CD4-positive, alpha-beta T cell treated with Interleukin-1 beta for 1 hour (primary cell): ENCODE data around the gene PARD6B.
"Not testable (repeated sequence)": the region's sequence is repeated elsewhere in the genome, so short reads cannot be mapped to it uniquely, and the experiment has no call there.

Experiments used
- DNase-seq, 2 donors: peaks; one replicate each; pipeline ENCODE4 v3.0.0-alpha.2; 2020 to 2022

PARD6B gene

DNA sequence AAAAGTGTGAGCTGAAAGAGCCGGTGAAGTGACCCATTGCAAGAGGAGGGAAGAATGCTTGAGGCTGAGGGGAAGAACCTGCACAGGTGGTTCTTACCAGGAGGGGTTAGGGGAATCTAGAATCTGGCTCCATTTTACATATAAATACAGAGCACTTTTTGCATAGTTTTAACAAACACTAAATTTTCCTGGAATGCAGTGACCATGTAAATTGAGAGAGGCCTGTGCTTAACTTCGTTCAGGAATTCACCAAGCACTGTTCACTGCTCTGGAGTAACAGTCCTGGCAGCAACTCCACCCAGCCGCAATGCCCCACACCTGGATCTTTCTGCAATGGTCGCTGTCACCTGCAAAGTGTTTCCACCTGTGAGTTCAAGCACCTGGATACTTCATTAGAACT is 26.9 kb upstream of the PARD6B start:
- DNase-seq = no peak

GRCh38 chr20:50704971-50705370 is 26.4 kb upstream of the PARD6B start:
- DNase-seq = no peak

GRCh38 chr20:50708845-50709635 is 22.3 kb upstream of the PARD6B start:
- no peak for DNase-seq

DNA sequence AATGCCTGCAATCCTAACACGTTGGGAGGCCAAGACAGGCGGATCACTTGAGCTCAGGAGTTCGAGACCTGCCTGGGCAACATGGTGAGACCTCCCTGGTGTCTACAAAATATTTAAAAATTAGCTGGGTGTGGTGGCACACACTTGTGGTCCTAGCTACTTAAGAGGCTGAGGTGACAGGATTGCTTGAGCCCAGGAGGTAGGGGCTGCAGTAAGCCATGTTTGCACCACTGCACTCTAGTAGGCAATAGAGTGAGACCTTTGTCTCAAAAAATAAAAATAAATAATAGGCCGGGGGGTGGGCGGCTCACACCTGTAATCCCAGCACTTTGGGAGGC is 21.8 kb upstream of the PARD6B start:
- DNase-seq = no peak

DNA sequence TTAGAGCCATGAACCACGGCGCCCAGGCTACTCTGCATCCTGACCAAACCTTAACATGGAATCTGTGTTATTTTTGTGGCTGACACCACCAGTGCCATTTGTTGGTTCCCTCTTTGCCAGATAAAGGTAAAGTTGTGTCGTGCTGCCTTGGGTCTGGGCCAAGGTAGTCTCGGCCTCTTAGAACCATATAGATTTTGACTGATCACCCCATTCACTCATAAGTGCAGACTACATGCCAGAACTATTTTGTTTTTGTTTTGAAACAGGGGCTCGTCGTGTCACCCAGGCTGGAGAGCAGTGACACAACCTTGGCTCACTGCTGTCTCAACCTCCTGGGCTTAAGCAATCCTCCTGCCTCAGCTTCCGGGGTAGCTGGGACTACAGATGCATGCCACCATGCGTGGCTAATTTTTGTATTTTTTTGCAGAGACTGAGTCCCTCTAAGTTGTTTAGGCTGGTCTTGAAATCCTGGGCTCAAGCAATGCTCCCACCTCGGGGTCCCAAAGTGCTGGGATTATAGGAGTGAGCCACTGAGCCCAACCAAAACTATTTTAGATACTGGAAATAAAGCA is 20.8 kb upstream of the PARD6B start:
- no peak for DNase-seq

DNA sequence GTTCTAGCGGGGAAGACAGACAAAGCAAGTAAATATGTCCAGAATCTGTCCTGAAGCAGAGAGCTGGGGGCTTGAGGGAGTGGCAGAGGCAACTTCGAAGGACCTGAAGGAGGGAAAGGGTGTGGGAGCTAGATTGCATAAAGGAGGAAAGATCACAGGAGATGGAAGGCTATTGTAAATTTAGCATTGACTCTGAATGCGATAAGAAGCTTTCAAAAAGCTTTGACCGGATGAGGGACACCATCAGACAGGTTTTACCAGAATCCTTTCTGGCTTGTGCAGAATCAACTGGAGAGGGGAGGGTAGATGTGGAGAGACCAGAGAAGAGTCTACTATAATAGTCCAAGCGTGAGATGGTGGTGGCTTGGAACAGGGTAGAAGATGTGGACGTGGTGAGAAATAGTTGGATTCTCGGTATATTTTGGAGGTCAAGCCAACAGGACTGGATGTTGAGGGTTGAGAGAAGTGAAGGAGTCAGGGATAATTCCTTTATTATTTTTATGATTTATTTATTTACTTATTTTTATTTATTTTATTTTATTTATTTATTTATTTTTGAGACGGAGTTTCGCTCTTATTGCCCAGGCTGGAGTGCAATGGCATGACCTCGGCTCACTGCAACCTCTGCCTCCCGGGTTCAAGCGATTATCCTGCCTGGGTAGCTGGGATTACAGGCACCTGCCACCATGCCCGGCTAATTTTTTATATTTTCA is 20.1 kb upstream of the PARD6B start:
- no peak for DNase-seq

DNA sequence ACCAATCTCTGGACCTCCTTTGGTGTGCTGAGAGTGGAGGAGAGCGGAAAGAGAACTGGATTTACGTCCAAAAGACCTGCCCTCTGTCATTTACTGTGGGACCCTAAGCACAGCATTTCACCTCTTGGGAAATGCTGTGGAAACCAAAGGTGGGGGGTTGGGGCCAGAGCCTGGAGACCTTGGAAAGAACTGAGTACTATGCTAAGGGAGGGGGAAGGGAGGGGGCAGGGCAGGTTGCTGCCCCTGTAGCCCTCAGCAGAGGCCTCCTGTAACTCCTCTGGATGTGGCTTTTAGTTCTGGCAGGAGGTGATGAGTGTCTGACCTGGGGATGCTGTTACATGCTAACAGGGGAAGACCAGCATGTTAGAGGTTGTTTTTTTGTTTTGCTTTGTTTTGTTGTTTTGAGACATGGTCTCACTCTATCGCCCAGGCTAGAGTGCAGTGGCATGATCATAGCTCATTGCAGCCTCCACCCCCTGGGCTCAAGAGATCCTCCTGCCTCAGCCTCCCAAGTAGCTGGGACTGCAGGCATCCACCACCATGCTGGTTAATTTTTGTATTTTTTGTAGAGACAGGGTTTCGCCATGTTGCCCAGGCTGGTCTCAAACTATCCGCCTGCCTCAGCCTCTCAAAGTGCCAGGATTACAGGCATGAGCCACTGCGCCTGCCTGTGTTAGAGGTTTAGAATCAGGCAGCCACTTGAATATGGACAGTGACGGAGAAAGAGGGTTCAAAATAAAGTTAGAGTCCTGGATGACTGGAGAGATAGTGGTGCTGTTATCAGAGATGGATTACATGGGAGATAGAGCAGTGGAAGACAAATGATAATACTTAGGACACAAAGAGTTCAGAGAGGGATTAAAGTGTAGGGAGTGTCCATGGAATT is 18.4 kb upstream of the PARD6B start:
- no peak for DNase-seq

DNA sequence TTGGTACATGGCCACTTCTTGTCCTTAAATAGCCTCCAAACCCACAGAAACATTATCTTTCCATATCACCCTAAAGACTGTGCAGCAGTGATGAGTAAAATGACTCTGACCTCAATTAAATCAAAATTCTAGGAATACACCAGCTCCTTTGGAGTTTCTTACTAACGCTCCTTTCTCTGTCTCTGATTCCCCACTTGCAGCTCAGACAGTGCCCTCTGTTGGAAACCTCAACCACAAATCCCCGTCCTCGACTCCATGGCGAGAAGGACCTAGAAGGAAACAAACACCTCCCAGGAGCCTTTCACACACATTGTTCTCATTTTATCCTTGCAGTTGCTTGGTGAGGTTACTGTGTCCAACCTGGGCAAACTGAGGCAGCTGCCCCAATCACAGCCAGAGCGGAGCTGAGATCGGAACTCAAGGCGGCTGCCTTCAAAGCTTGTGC is 17.7 kb upstream of the PARD6B start:
- no peak for DNase-seq

DNA sequence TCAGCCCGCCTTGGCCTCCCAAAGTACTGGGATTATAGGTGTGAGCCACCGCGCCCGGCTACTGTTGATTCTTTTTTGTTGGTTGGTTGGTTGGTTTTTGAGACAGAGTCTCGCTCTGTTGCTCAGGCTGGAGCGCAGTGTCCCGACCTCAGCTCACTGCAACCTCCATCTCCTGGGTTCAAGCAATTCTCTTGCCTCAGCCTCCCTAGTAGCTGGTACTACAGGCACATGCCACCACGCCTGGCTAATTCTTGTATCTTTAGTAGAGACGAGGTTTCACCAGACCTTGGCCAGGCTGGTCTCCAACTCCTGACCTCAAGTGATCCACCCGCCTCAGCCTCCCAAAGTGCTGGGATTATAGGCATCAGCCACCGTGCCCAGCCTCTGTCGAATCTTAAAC is 17.0 kb upstream of the PARD6B start:
- not testable (repeated sequence) for DNase-seq

GRCh38 chr20:50715694-50716093 is 15.7 kb upstream of the PARD6B start:
- DNase-seq = no peak

DNA sequence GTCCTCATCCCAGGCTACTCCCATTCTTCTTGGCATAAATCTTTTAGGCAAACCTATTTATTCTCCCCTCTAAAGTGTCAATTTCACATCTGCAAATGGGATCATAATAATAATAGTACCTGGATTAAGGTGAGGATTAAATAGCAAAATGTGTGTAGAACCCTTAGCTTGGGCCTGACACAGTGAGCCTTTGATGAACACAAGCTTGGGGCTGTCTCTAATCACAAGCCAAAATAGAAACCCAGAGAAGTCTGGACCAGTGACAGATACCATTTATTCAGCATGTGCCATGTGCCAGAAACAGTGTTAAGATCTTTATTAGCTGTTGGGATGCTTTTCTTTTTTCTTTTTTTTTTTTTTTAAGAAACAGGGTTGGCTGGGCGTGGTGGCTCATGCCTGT is 14.9 kb upstream of the PARD6B start:
- no peak for DNase-seq

GRCh38 chr20:50717312-50717711 is 14.1 kb upstream of the PARD6B start:
- DNase-seq = no peak

DNA sequence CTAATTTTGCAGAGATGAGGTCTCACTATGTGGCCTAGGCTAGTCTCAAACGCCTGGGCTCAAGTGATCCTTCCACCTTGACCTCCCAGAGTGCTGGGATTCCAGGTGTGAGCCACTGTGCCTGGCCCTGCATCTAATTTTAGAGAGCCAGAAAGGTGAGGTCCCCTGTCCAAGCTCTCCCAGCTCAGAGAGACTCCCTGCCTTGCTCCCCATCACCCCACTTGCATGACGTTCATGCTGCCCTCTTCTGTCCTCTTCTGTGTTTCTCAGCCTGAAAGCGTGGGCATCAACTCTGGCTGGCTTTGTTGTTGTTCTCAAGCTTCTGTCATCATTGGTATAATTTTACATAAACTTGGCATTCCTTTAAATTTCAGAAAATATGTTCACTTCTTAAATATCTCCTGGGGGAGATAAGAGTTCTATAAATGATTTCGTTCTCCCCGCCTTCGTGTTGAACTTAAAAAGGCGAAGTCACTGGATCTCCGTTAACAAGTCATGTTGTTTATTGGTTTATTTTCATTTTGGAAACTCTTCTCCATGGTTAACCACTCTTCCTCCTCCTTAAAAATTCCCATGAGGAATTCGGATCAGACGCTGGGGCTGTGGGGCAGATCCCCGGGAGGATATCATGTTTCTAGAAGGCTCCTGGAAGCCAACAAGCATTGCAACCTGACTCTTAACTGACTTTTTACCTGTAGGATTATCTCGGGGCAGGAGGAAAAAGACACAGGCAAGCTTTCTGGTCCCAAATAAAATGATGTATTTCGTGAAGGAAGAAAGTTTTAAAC is 13.2 kb upstream of the PARD6B start:
- DNase-seq = no peak

- DNase-seq = no peak
Observed at GRCh38 chr20:50719328-50719727, 12.1 kb upstream of the PARD6B start.

- DNase-seq = no peak
Observed at GRCh38 chr20:50720026-50720425, 11.4 kb upstream of the PARD6B start.

- no peak for DNase-seq
Observed at GRCh38 chr20:50720582-50720981, 10.8 kb upstream of the PARD6B start.

GRCh38 chr20:50721881-50722281 is 9.5 kb upstream of the PARD6B start:
- DNase-seq = no peak

GRCh38 chr20:50722424-50723155 is 8.8 kb upstream of the PARD6B start:
- DNase-seq = no peak

GRCh38 chr20:50723672-50724071 is 7.7 kb upstream of the PARD6B start:
- DNase-seq = no peak

DNA sequence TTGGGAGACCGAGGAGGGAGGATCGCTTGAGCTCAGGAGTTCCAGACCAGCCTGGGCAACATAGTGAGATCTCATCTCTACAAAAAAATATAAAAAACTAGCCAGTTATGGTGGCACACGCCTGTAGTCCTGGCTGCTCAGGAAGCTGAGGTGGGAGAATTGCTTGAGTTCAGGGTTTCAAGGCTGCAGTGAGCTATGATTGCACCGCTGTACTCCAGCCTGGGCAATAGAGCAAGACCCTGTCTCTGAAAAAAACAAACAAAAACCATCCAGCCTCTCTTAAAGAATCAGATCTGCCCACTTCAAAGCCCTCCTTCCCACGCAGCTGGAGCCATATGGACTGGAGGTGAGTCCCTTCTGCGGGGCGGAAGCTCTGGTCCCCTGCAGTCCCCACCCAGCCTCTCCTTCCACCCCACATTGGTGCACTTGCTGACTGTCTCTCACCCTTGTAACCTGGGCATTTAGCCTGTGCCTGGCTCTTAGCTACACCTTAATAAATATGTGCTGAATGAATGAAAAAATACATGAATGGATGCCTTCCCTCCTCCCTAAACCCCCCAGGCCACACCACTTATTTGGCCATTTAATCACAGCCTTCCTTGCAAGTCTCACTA is 7.2 kb upstream of the PARD6B start:
- no peak for DNase-seq
